CD4-positive, alpha-beta T cell (primary cell): ENCODE results near the gene MAP1LC3A. TPM values are rescaled to one million over a fixed set of nuclear protein-coding genes. Genes with fewer than 3 reads are reported as not detected.

ENCODE experiments used
- ATAC-seq: fragments of 200-7000 bp; cut with Tn5 transposase; one replicate; pipeline ENCODE4 v1.10.0; 2022; ENCODE audit warnings: mild to moderate bottlenecking; ENCODE audit not compliant: poor library complexity
- CTCF ChIA-PET: fragments of 350-600 bp; sonication (Branson Sonifier 250); formaldehyde crosslinking; loops from one replicate; lab custom pipeline; 2021; ENCODE audit warnings: antibody characterized with exemption, inconsistent platforms; lab: Charles Lee
- POLR2A ChIA-PET: fragments of 350-600 bp; sonication (Branson Sonifier 250); formaldehyde crosslinking; loops from one replicate; lab custom pipeline; 2021; ENCODE audit warnings: antibody characterized with exemption, inconsistent platforms; lab: Charles Lee
- DNase-seq, 14 experiments: peaks; one replicate each; pipeline ENCODE4 v3.0.0-alpha.2; 2013 to 2020; ENCODE audit warnings: mixed read lengths in 2 of 14
- H3K27ac ChIP-seq, 2 donors: one replicate each; pipeline versions ENCODE4 v1.5.1 to v1.7.0; 2013; ENCODE audit warnings: low read length in 2 of 2, low read depth in 1 of 2, mild to moderate bottlenecking in 1 of 2
- H3K27me3 ChIP-seq, 2 experiments: 1 replicate in 1 of 2; 2 replicates in 1 of 2; pipeline versions ENCODE4 v1.6.1 to v1.7.0; 2013; ENCODE audit warnings: low read length in 2 of 2, control low read depth in 1 of 2, mild to moderate bottlenecking in 1 of 2, moderate library complexity in 1 of 2; ENCODE audit not compliant: insufficient read depth in 2 of 2, control insufficient read depth in 1 of 2
- H3K36me3 ChIP-seq: one replicate; pipeline ENCODE4 v1.6.1; 2013; ENCODE audit warnings: low read length, control low read depth; ENCODE audit not compliant: insufficient read depth
- H3K4me1 ChIP-seq: one replicate; pipeline ENCODE4 v1.6.1; 2013; ENCODE audit warnings: low read length, control low read depth; ENCODE audit not compliant: insufficient read depth
- H3K4me3 ChIP-seq: one replicate; pipeline ENCODE4 v1.5.1; 2013; ENCODE audit warnings: mild to moderate bottlenecking, low read length, moderate library complexity
- H3K9me3 ChIP-seq, 2 experiments: 1 replicate in 1 of 2; 2 replicates in 1 of 2; pipeline versions ENCODE4 v1.6.1 to v1.7.0; 2013; ENCODE audit warnings: low read length in 2 of 2, mild to moderate bottlenecking in 2 of 2, control low read depth in 1 of 2, moderate library complexity in 1 of 2; ENCODE audit not compliant: control insufficient read depth in 1 of 2, insufficient read depth in 1 of 2
- H3K27ac Mint-ChIP-seq: one replicate; pipeline ENCODE4 v1.8.0; 2020; ENCODE audit warnings: mixed read lengths
- H3K27me3 Mint-ChIP-seq: one replicate; pipeline ENCODE4 v1.8.0; 2021; ENCODE audit warnings: mixed read lengths
- H3K36me3 Mint-ChIP-seq: one replicate; pipeline ENCODE4 v1.8.0; 2021; ENCODE audit warnings: low read depth, mixed read lengths
- H3K4me1 Mint-ChIP-seq: one replicate; pipeline ENCODE4 v1.8.0; 2021; ENCODE audit warnings: low read depth, mixed read lengths
- H3K4me3 Mint-ChIP-seq: one replicate; pipeline ENCODE4 v1.8.0; 2020; ENCODE audit warnings: mild to moderate bottlenecking, mixed read lengths
- H3K9me3 Mint-ChIP-seq: one replicate; pipeline ENCODE4 v1.8.0; 2020; ENCODE audit warnings: mixed read lengths
- intact Hi-C, 2 experiments: fragments of 100-400 bp; cut with DNase I in 1 of 2; cut with micrococcal nuclease in 1 of 2; formaldehyde crosslinking; loops; one replicate each; pipeline versions ENCODE4 v1.15.1 to v1.9.0; 2023 to 2025; cut with DNase I, micrococcal nuclease
- total RNA-seq, 174 experiments: library from RNA in 2 of 174; stranded (reverse) in 2 of 174; gene quantifications; one replicate each; pipeline ENCODE4 v1.2.3 and lab custom pipeline; 2021 to 2026
- TF ChIP-seq, protein P1 (sequence below): fragments of 200-600 bp; IDR thresholded peaks from one replicate; pipeline ENCODE4 v1.8.0; 2022; ENCODE audit warnings: antibody characterized with exemption, mild to moderate bottlenecking

The MAP1LC3A gene
- total RNA-seq, 2 experiments from 2014 or later, result 17.5 to 17.7 TPM

DNA sequence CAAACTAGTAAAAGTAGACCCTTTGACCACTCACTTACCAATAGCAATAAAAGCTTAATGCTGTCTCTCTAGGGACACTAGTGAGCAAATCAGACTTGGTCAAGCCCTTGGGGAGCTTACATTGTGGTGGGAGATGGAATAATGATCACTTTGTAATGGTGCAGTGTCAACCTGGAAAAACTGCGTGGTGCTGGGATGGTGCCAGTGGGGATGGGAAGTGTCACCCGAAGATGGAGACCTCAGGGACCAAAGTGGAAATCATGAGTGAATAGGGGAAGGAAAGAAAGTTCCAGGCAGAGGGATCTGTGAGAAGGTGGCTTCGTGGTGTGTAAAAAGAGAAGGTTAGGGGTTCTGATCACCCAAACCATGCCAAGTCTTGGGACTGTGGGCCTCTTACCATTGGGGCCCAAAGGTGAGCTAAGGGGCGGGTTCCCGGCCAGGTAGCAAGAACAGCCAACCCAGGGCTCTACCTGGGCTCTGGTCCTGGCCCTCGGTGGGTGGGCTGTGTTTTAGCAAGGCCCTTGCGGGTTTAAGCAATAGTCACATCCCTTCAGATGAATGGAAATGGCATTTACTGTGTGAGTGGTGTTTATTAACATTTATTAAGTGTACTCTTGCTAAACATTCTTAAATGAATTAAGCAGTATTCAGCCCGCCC, 26.8 kb upstream of the MAP1LC3A start:
- DNase-seq, result no peak
- ATAC-seq, result no peak
- H3K4me3 ChIP-seq, result no peak overlapping the region
- H3K27me3 Mint-ChIP-seq, result no peaks in the 10 kb centered on the region
- no peaks in the 10 kb centered on the region for H3K4me1 Mint-ChIP-seq
- TF ChIP-seq, protein P1, sequence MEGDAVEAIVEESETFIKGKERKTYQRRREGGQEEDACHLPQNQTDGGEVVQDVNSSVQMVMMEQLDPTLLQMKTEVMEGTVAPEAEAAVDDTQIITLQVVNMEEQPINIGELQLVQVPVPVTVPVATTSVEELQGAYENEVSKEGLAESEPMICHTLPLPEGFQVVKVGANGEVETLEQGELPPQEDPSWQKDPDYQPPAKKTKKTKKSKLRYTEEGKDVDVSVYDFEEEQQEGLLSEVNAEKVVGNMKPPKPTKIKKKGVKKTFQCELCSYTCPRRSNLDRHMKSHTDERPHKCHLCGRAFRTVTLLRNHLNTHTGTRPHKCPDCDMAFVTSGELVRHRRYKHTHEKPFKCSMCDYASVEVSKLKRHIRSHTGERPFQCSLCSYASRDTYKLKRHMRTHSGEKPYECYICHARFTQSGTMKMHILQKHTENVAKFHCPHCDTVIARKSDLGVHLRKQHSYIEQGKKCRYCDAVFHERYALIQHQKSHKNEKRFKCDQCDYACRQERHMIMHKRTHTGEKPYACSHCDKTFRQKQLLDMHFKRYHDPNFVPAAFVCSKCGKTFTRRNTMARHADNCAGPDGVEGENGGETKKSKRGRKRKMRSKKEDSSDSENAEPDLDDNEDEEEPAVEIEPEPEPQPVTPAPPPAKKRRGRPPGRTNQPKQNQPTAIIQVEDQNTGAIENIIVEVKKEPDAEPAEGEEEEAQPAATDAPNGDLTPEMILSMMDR, result no peak
- no peaks in the 10 kb centered on the region for H3K9me3 Mint-ChIP-seq
- H3K4me3 Mint-ChIP-seq, result no peak overlapping the region
- no peaks in the 10 kb centered on the region for H3K9me3 ChIP-seq
- CTCF ChIA-PET, result interaction anchor here (0.9 kb wide), 1 partner anchor 13 kb away, joined by 3 read pairs; no protein-coding TSS in a partner anchor
- peaks cover 12% of the 10 kb centered on the region for H3K4me1 ChIP-seq
- peaks cover 73% of the 10 kb centered on the region for H3K36me3 Mint-ChIP-seq
- no peaks in the 10 kb centered on the region for H3K27me3 ChIP-seq
- peaks cover 88% of the 10 kb centered on the region for H3K36me3 ChIP-seq
- no peak overlapping the region for H3K27ac ChIP-seq
- POLR2A ChIA-PET, result no interaction called here
- no peak overlapping the region for H3K27ac Mint-ChIP-seq
- intact Hi-C loops, result no loop called here

DNA sequence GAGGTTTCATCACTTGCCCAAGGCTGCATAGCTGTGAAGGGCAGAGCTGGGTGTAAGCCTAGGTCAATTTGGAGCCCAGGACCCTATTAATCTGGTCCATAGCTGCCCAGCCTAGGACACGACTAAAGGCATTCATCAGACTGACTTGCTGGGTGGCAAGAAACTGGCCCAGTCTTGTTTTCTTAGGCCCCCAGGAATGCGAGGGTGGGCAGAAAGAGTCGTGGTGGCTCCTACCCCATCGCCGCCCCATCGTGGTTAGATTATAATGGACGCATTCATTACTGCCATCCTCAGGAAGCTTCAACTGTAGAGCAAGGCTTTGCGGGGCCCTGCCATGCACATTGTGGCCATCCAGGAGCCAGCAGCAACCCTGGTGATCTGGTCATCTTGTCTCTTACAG, 26.2 kb upstream of the MAP1LC3A start:
- no peak overlapping the region for H3K27ac Mint-ChIP-seq
- H3K36me3 ChIP-seq, result peaks cover 88% of the 10 kb centered on the region
- H3K27ac ChIP-seq, result no peak overlapping the region
- no peak for ATAC-seq
- H3K4me1 ChIP-seq, result peaks cover 12% of the 10 kb centered on the region
- no peaks in the 10 kb centered on the region for H3K9me3 ChIP-seq
- H3K9me3 Mint-ChIP-seq, result no peaks in the 10 kb centered on the region
- no peaks in the 10 kb centered on the region for H3K27me3 Mint-ChIP-seq
- no peaks in the 10 kb centered on the region for H3K27me3 ChIP-seq
- H3K4me3 Mint-ChIP-seq, result no peak overlapping the region
- ChIA-PET CTCF (no interaction called here), POLR2A (interaction anchor here (1.3 kb wide), 1 partner anchor 17 kb away, joined by 3 read pairs; no protein-coding TSS in a partner anchor)
- intact Hi-C loops, result no loop called here
- peaks cover 73% of the 10 kb centered on the region for H3K36me3 Mint-ChIP-seq
- no peak for DNase-seq
- no peak overlapping the region for H3K4me3 ChIP-seq
- H3K4me1 Mint-ChIP-seq, result peaks cover 3% of the 10 kb centered on the region
- TF ChIP-seq, protein P1, result no peak

DNA sequence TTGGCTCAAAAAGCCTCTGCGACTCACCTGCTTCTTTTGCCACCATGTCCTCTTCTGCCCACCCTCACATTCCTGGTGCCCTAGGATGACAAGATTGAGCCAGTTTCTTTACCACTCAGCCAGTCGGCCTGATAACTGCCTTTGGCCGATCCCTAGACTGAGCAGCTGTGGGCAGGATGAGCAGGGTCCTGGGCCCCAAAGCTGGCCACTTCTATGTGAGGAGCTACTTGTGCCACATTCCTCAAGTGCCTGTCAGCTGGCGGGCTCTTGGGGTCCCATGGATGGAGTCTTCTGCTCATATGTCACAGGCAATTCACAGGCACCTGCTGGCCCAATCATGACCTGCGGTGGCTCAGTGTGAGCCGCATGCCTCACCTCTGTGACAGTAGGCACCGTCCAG, 25.8 kb upstream of the MAP1LC3A start:
- DNase-seq (no peak), ATAC-seq (no peak)
- intact Hi-C loops, result no loop called here
- peaks cover 88% of the 10 kb centered on the region for H3K36me3 ChIP-seq
- H3K4me3 Mint-ChIP-seq, result no peak overlapping the region
- ChIA-PET CTCF (no interaction called here), POLR2A (interaction anchor here (1.3 kb wide), 1 partner anchor 18 kb away, joined by 3 read pairs; no protein-coding TSS in a partner anchor)
- H3K36me3 Mint-ChIP-seq, result peaks cover 70% of the 10 kb centered on the region
- H3K27ac ChIP-seq, result no peak overlapping the region
- peaks cover 4% of the 10 kb centered on the region for H3K4me1 Mint-ChIP-seq
- no peaks in the 10 kb centered on the region for H3K27me3 Mint-ChIP-seq
- no peak overlapping the region for H3K4me3 ChIP-seq
- H3K4me1 ChIP-seq, result peaks cover 12% of the 10 kb centered on the region
- H3K27ac Mint-ChIP-seq, result no peak overlapping the region
- no peaks in the 10 kb centered on the region for H3K27me3 ChIP-seq
- TF ChIP-seq, protein P1, result no peak
- H3K9me3 Mint-ChIP-seq, result no peaks in the 10 kb centered on the region
- no peaks in the 10 kb centered on the region for H3K9me3 ChIP-seq
